ENCODE measurements around the gene VASN. TPM values are rescaled to one million over a fixed set of nuclear protein-coding genes. Genes with fewer than 3 reads are reported as not detected.

The VASN gene
- total RNA-seq, 4 donors from 2014 or later = 31.0 to 58.1 (median 32.9) TPM

DNA sequence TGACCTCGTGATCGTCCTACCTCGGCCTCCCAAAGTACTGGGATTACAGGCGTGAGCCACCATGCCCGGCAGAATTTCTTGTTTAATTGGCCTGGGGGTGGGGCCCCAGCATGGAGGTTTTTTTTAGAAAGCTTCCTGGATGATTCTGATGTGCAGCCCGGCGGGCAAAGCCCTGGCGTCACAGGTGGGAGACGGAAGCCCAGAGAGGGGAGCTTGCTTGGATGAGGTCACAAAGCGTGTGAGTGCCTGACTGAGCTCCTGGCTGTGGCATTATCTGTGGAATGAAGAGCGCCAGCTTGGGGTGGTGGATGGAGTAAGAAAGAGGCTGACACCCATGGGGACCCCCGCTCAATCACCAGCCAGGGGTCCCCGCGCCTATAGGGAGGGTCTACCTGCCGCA is 4.1 kb downstream of the VASN start:
- Histone ChIP-seq H3K27ac (peak overlapping the region; percentile 81 to 95 (median 89)), H3K36me3 (peaks cover 0 to 8% (median 0%) of the 10 kb centered on the region in 3 donors), H3K27me3 (no peaks in the 10 kb centered on the region), H3K4me3 (peak overlapping the region in 1 of 4 donors; percentile 16), H3K9me3 (no peaks in the 10 kb centered on the region), H3K4me1 (peaks cover 0 to 94% (median 74%) of the 10 kb centered on the region in 4 donors)
- no peak for DNase-seq (ENCODE audit: low spot score in 2 of 2)
- TF ChIP-seq POLR2A (IDR thresholded peaks at IDR 0.05) = no peak
- no peak for TF ChIP-seq EP300 (IDR thresholded peaks at IDR 0.05)
- TF ChIP-seq, protein P1, sequence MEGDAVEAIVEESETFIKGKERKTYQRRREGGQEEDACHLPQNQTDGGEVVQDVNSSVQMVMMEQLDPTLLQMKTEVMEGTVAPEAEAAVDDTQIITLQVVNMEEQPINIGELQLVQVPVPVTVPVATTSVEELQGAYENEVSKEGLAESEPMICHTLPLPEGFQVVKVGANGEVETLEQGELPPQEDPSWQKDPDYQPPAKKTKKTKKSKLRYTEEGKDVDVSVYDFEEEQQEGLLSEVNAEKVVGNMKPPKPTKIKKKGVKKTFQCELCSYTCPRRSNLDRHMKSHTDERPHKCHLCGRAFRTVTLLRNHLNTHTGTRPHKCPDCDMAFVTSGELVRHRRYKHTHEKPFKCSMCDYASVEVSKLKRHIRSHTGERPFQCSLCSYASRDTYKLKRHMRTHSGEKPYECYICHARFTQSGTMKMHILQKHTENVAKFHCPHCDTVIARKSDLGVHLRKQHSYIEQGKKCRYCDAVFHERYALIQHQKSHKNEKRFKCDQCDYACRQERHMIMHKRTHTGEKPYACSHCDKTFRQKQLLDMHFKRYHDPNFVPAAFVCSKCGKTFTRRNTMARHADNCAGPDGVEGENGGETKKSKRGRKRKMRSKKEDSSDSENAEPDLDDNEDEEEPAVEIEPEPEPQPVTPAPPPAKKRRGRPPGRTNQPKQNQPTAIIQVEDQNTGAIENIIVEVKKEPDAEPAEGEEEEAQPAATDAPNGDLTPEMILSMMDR (IDR thresholded peaks at IDR 0.05) = no peak
- WGBS, 2 donors = 78 to 83% methylated on average over 15 of the region's 15 CpGs

DNA sequence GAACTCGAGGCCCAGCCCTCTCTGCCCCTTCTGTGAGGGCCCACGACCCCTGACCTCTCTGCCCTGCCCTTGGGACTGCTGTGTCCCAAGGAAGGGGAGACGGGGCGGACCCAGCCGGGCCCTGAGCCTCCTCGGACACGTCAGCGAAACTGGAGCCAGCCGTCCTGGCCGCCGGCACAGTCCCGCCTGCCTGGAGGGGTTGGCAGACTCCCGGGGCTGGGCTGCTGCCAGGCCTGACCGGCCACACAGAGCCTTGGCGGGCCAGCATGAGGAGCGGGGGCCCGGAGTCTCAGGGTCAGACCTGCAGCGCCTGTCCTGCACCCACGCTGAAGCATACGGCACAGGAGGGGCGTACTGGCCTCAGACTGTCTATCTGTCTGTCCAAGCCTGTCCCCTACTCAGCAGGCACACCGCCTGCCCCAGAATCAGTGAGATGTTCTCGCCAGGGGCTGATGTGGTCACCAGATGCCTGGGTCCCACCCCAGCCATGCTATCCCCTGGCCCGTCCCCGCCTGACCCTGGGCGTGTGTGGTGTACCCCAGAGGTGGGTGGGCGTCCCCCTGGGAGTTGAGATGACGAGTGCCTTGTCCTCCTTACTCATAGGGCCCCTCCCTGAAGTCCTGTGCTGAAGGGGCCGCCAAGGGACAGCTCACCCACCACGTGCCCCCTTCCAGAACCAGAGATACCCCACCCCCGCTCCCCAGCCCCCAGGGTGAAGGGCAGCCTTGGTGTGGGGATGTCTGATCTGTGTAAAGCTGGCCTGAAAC is 4.7 kb downstream of the VASN start:
- H3K4me1 ChIP-seq = peaks cover 0 to 94% (median 68%) of the 10 kb centered on the region in 4 donors
- WGBS, 2 donors = 5 to 12% methylated on average over 12 to 25 of the region's 31 CpGs
- H3K27ac ChIP-seq = peak overlapping the region; percentile 81 to 95 (median 89)
- peak overlapping the region in 1 of 4 donors; percentile 16 for H3K4me3 ChIP-seq
- H3K9me3 ChIP-seq = no peaks in the 10 kb centered on the region
- TF ChIP-seq EP300 (IDR thresholded peaks at IDR 0.05) (peak; percentile 29 to 81), POLR2A (IDR thresholded peaks at IDR 0.05) (no peak)
- TF ChIP-seq, protein P1 (IDR thresholded peaks at IDR 0.05) = no peak
- peaks cover 0 to 14% (median 0%) of the 10 kb centered on the region in 3 donors for H3K36me3 ChIP-seq
- no peaks in the 10 kb centered on the region for H3K27me3 ChIP-seq
- peak; percentile 85 to 86 for DNase-seq (ENCODE audit: low spot score in 2 of 2)

- DNase-seq (ENCODE audit: low spot score in 2 of 2) = no peak
- H3K27me3 ChIP-seq = no peaks in the 10 kb centered on the region
- 52 to 55% methylated on average over 12 to 25 of the region's 27 CpGs for WGBS, 2 donors
- H3K4me1 ChIP-seq = peaks cover 0 to 98% (median 65%) of the 10 kb centered on the region in 4 donors
- H3K36me3 ChIP-seq = peaks cover 0 to 21% (median 0%) of the 10 kb centered on the region in 3 donors
- no peaks in the 10 kb centered on the region for H3K9me3 ChIP-seq
- H3K27ac ChIP-seq = peak overlapping the region; percentile 81 to 95 (median 89)
- H3K4me3 ChIP-seq = peak overlapping the region in 1 of 4 donors; percentile 16
- TF ChIP-seq, protein P1 (IDR thresholded peaks at IDR 0.05) = no peak
- TF ChIP-seq POLR2A (IDR thresholded peaks at IDR 0.05) = no peak
- no peak for TF ChIP-seq EP300 (IDR thresholded peaks at IDR 0.05)
Measured at GRCh38 chr16:4376893-4377572, 5.4 kb downstream of the VASN start.

GRCh38 chr16:4377573-4378154 is 6.0 kb downstream of the VASN start:
- TF ChIP-seq POLR2A (IDR thresholded peaks at IDR 0.05) = no peak
- no peak for TF ChIP-seq EP300 (IDR thresholded peaks at IDR 0.05)
- TF ChIP-seq, protein P1 (IDR thresholded peaks at IDR 0.05) = no peak
- peak overlapping the region; percentile 81 to 95 (median 89) for H3K27ac ChIP-seq
- H3K4me3 ChIP-seq = no peak overlapping the region
- H3K36me3 ChIP-seq = peaks cover 0 to 27% (median 0%) of the 10 kb centered on the region in 3 donors
- WGBS, 2 donors = 34 to 64% methylated on average over 11 to 12 of the region's 12 CpGs
- no peaks in the 10 kb centered on the region for H3K9me3 ChIP-seq
- H3K4me1 ChIP-seq = peaks cover 0 to 97% (median 61%) of the 10 kb centered on the region in 4 donors
- H3K27me3 ChIP-seq = no peaks in the 10 kb centered on the region
- no peak for DNase-seq (ENCODE audit: low spot score in 2 of 2)
